Hepatocyte (in vitro differentiated cells): ENCODE results near the gene TTC6. TPM values are rescaled to one million over a fixed set of nuclear protein-coding genes. Genes with fewer than 3 reads are reported as not detected.

Source experiments
- DNase-seq: peaks from one replicate; pipeline ENCODE4 v3.0.0-alpha.2; 2016; ENCODE audit warnings: low spot score
- H2AFZ ChIP-seq: fragments of 200-600 bp; sonication (generic); 2 replicates; pipeline ENCODE4 v1.6.0; 2016; ENCODE audit warnings: antibody characterized with exemption, mild to moderate bottlenecking
- H3K27ac ChIP-seq: fragments of 200-600 bp; sonication (generic); 2 replicates; pipeline ENCODE4 v1.5.1; 2016; ENCODE audit warnings: mild to moderate bottlenecking
- H3K27me3 ChIP-seq: fragments of 200-600 bp; sonication (generic); 2 replicates; pipeline ENCODE4 v1.6.1; 2016
- H3K36me3 ChIP-seq: fragments of 200-600 bp; sonication (generic); replicated peaks from 2 replicates; pipeline ENCODE4 v1.5.1; 2016; ENCODE audit warnings: low read depth; ENCODE audit not compliant: insufficient read depth
- H3K4me1 ChIP-seq: fragments of 200-600 bp; sonication (generic); 2 replicates; pipeline ENCODE4 v1.5.1; 2016; ENCODE audit warnings: mild to moderate bottlenecking, moderate library complexity; ENCODE audit not compliant: insufficient read depth
- H3K4me2 ChIP-seq: fragments of 200-600 bp; sonication (generic); 2 replicates; pipeline ENCODE4 v1.6.0; 2016
- H3K4me3 ChIP-seq: fragments of 200-600 bp; sonication (generic); 2 replicates; pipeline ENCODE4 v1.5.1; 2016; ENCODE audit warnings: mild to moderate bottlenecking
- H3K79me2 ChIP-seq: fragments of 200-600 bp; sonication (generic); 2 replicates; pipeline ENCODE4 v1.6.0; 2017; ENCODE audit warnings: mild to moderate bottlenecking
- H3K9me2 ChIP-seq: fragments of 200-600 bp; sonication (generic); replicated peaks from 2 replicates; pipeline ENCODE4 v1.6.0; 2017; ENCODE audit warnings: mild to moderate bottlenecking; ENCODE audit not compliant: insufficient read depth
- H3K9me3 ChIP-seq: fragments of 200-600 bp; sonication (generic); 2 replicates; pipeline ENCODE4 v1.5.1; 2016; ENCODE audit warnings: low read depth, mild to moderate bottlenecking
- H4K20me1 ChIP-seq: fragments of 200-600 bp; sonication (generic); 2 replicates; pipeline ENCODE4 v1.6.0; 2016; ENCODE audit warnings: mild to moderate bottlenecking; ENCODE audit not compliant: insufficient read depth, poor library complexity, severe bottlenecking
- CTCF ChIP-seq: fragments of 200-600 bp; sonication (generic); IDR thresholded peaks from 2 replicates; pipeline ENCODE4 v1.5.1; 2016; ENCODE audit warnings: antibody characterized with exemption, mild to moderate bottlenecking; ENCODE audit not compliant: poor library complexity
- EZH2 ChIP-seq: fragments of 200-600 bp; sonication (generic); IDR thresholded peaks from 2 replicates; pipeline ENCODE4 v1.6.1; 2016; ENCODE audit warnings: antibody characterized with exemption, mild to moderate bottlenecking, borderline replicate concordance
- EZH2phosphoT487 ChIP-seq: fragments of 200-600 bp; sonication (generic); IDR thresholded peaks from one replicate; pipeline ENCODE4 v1.6.1; 2018; ENCODE audit warnings: antibody characterized with exemption, mild to moderate bottlenecking, low read depth, moderate library complexity; ENCODE audit not compliant: unreplicated experiment, severe bottlenecking
- WGBS: methylation state at CpG from one replicate; pipeline ENCODE4 v1.1.6; 2016; ENCODE audit warnings: low lambda C conversion rate; ENCODE audit errors: missing lambda C conversion rate; 5-methylcytosine and 5-hydroxymethylcytosine counted together
- polyA plus RNA-seq: library from polyadenylated mRNA; unstranded; fragments of >200 nt; fragmentation: Nextera tagmentation; extraction: Ambion mirVana; gene quantifications from 2 replicates; pipeline ENCODE4 v1.2.1, GENCODE V29; 2016
- total RNA-seq: library from RNA; depleted of rRNA; stranded (reverse); fragments of >200 nt; gene quantifications from 2 replicates; pipeline ENCODE4 v1.2.3, GENCODE V29; 2014

Gene TTC6
- total and polyA plus RNA-seq, 2 experiments from 2014 or later = 6.4 to 20.8 TPM

DNA sequence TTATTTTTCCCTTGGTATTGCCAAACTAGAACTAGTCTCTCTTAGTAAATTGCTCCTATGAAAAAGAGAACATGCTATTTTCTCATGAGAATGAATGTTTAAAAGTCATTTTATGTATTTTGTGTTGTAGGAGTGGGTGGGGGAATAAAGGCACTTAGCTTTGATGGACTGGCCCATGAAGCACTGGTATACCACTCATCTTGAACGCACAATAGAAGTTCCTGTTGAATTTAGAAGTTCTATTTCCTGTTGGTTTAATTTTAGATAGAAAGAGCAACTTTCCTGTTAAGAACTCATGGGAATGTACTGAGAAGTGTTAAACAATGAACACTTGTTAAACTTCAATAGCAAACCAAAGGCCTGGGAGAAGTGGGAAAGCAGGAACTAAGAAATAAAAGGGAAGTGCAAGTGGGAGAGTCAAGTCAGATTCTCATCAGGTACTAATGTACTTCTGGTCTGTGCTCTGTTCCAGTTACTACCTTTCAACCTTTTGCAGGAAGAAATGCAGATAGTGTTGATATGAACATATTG is 23.1 kb downstream of the TTC6 start:
- Histone ChIP-seq H3K9me2 (no peaks in the 10 kb centered on the region), H3K27ac (no peak overlapping the region), H3K36me3 (no peaks in the 10 kb centered on the region), H3K4me1 (no peaks in the 10 kb centered on the region), H2AFZ (no peak overlapping the region), H4K20me1 (no peaks in the 10 kb centered on the region), H3K9me3 (peaks cover 11% of the 10 kb centered on the region), H3K4me3 (no peak overlapping the region), H3K4me2 (no peak overlapping the region), H3K79me2 (peaks cover 10% of the 10 kb centered on the region), H3K27me3 (peaks cover 4% of the 10 kb centered on the region)
- DNase-seq = no peak
- 93% methylated on average over 1 of the region's 1 CpG for WGBS
- no peak for TF ChIP-seq EZH2phosphoT487
- no peak for TF ChIP-seq CTCF
- no peak for TF ChIP-seq EZH2

DNA sequence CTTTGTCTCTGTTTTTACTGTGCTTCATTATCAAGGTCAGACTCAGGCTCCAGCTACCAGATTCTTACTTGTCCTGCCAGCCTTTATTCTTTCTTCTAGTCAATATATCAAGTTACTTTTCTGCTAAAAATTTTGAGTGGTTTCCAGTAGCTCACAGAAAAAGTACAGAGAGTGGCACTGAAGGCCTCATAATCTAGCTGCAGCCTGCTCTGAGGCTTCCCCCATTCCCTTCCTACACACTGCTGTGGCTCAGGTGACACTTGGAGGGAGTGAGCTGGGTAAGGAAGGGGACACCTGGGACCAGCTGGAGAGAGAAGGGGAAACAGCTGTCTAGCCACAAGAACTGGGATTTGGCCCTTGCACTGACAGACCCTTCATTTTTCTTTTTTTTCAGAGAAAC is 25.4 kb downstream of the TTC6 start:
- Histone ChIP-seq H3K27me3 (peaks cover 4% of the 10 kb centered on the region), H3K4me1 (no peaks in the 10 kb centered on the region), H3K9me2 (no peaks in the 10 kb centered on the region), H4K20me1 (no peaks in the 10 kb centered on the region), H3K27ac (no peak overlapping the region), H3K79me2 (peaks cover 6% of the 10 kb centered on the region), H3K9me3 (peaks cover under 1% of the 10 kb centered on the region), H3K36me3 (no peaks in the 10 kb centered on the region), H3K4me3 (no peak overlapping the region), H3K4me2 (no peak overlapping the region), H2AFZ (no peak overlapping the region)
- TF ChIP-seq CTCF (no peak), EZH2phosphoT487 (no peak)
- DNase-seq = no peak

GRCh38 chr14:37622231-37622923 is 26.9 kb downstream of the TTC6 start:
- Histone ChIP-seq H3K4me3 (peak overlapping the region; percentile 3), H3K9me3 (no peaks in the 10 kb centered on the region), H3K36me3 (no peaks in the 10 kb centered on the region), H2AFZ (peak overlapping the region; percentile 47), H3K4me2 (peak overlapping the region; percentile 79), H3K27me3 (peaks cover 4% of the 10 kb centered on the region), H3K27ac (no peak overlapping the region), H3K79me2 (peaks cover 2% of the 10 kb centered on the region), H4K20me1 (no peaks in the 10 kb centered on the region), H3K4me1 (peaks cover 4% of the 10 kb centered on the region), H3K9me2 (no peaks in the 10 kb centered on the region)
- 23% methylated on average over 78 of the region's 81 CpGs for WGBS
- DNase-seq = peak; percentile 25
- TF ChIP-seq EZH2 = peak; percentile 56
- no peak for TF ChIP-seq CTCF
